ENCODE results near the gene TPSD1.

Gene TPSD1

DNA sequence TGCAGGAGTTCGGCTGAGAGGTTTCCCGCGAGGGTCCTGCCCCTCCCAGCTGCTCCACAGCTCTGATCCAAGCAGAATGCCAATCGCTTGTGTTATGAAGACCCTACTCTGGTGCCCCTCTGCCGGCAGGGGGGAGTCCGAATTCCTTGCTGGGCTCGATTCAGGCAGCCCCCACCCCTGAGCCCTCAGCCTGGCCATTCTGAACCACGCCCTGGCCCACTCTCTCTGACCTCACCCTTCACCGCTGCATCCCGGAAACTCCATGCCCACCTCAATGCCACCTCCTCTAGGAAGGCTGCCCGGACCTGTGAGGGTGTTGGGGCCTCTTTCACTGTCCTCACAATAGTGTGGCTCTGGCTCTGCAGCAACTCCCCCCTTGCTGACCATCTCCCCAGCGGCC lies 45.7 kb downstream of the TPSD1 start:
- no peak for DNase-seq

DNA sequence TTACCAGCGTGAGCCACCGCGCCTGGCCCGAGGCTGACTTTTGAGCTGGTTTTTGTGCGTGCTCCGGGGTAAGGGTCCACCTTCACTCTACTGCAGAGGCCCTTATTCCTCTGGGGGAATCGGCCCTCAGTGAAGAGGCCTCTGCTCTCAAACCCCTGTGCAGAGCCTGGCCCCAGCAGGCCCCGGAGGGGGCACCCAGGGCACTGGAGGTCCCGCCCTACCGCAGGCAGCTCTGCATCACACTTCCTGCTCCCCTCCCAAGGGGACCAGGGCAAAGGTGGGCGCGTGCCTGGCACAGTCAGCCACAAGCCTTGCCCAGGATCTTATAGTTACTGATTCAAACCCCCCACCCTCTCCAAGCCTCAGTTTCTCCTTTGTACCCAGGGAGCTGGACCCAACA lies 50.0 kb downstream of the TPSD1 start:
- no peak for DNase-seq

GRCh38 chr16:1306334-1306733 lies 50.5 kb downstream of the TPSD1 start:
- DNase-seq = no peak

DNA sequence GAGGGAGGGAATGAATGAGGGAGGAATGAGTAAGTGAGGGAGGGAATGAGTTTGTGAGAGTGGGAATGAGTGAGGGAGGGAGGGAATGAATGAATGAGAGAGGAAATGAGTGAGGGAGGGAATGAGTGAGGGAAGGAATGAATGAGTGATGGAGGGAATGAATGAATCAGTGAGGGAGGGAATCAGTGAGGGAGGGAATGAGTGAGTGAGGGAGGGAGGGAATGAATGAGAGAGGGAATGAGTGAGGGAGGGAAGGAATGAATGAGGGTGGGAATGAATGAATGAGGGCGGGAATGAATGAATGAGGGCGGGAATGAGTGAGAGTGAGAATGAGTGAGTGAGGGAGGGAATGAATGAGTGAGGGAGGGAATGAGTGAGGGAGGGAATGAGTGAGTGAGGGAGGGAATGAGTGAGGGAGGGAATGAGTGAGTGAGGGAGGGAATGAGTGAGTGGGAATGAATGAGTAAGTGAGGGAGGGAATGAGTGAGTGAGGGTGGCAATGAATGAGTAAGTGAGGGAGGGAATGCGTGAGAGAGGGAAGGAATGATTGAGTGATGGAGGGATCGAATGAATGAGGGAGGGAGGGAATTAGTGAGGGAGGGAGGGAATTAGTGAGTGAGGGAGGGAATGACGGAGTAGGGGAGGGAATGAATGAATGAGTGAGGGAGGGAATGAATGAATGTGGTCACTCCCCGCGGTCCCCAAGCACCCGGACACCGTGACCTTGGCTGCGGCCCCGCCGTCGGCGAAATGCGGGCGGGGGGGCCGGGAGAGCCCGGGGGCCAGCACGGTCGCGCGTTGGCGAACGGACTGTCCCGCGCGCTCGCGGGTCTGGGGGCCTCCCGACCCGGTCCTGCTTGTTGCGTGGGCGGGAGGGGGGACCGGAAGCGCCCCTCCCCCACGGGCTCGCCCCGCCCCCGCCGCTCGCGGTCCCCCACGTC lies 52.4 kb downstream of the TPSD1 start:
- DNase-seq = peak; percentile 58

Data from activated CD4-positive, alpha-beta T cell treated with anti-CD3 and anti-CD28 coated beads, Interleukin-2, amount 50 U/mL, for 16 hours (primary cell).